HepG2 (cell line): ENCODE results near the gene PRUNE1. TPM values are rescaled to one million over a fixed set of nuclear protein-coding genes. Genes with fewer than 3 reads are reported as not detected.

Experiments
- CBX5 ChIP-seq: sonication (generic); formaldehyde crosslinking; IDR thresholded peaks from 2 replicates; pipeline ENCODE4 v1.4.0; 2020; ENCODE audit warnings: missing genetic modification reagents, borderline replicate concordance
- KLF9 ChIP-seq: IDR thresholded peaks from 2 replicates; pipeline ENCODE4 v1.6.1; 2016; ENCODE audit warnings: low read depth
- MED13 ChIP-seq: sonication (generic); formaldehyde crosslinking; IDR thresholded peaks from 2 replicates; pipeline ENCODE4 v1.5.0; 2020; ENCODE audit warnings: missing genetic modification reagents
- NFIC ChIP-seq: IDR thresholded peaks from 2 replicates; pipeline ENCODE4 v1.6.1; 2012; ENCODE audit warnings: mild to moderate bottlenecking, low read length, inconsistent platforms
- NFRKB ChIP-seq: fragments of 450-650 bp; IDR thresholded peaks from 2 replicates; pipeline ENCODE4 v1.6.1; 2017
- PAX8 ChIP-seq: sonication (generic); formaldehyde crosslinking; IDR thresholded peaks from 2 replicates; pipeline ENCODE4 v1.8.0; 2022; ENCODE audit warnings: mild to moderate bottlenecking, missing genetic modification reagents, borderline replicate concordance
- SAP130 ChIP-seq: IDR thresholded peaks from 2 replicates; pipeline ENCODE4 v1.6.1; 2016; ENCODE audit warnings: low read depth
- TGIF2 ChIP-seq: IDR thresholded peaks from 2 replicates; pipeline ENCODE4 v1.6.1; 2016; ENCODE audit warnings: control low read depth, missing compliant biosample characterization
- TP53 ChIP-seq: sonication (generic); formaldehyde crosslinking; conservative IDR thresholded peaks from 2 replicates; pipeline ENCODE4 v1.4.0; 2020; ENCODE audit warnings: missing genetic modification reagents
- ZFP36L1 ChIP-seq: sonication (generic); formaldehyde crosslinking; IDR thresholded peaks from 2 replicates; pipeline ENCODE4 v1.8.0; 2022; ENCODE audit warnings: mild to moderate bottlenecking, missing genetic modification reagents, moderate library complexity
- ZNF251 ChIP-seq: sonication (generic); formaldehyde crosslinking; IDR thresholded peaks from 2 replicates; pipeline ENCODE4 v1.9.0; 2021; ENCODE audit warnings: mild to moderate bottlenecking, missing genetic modification reagents
- ZNF720 ChIP-seq: sonication (generic); formaldehyde crosslinking; IDR thresholded peaks from 2 replicates; pipeline ENCODE4 v1.4.0; 2020; ENCODE audit warnings: missing genetic modification reagents
- ZNF724P ChIP-seq: sonication (generic); formaldehyde crosslinking; IDR thresholded peaks from 2 replicates; pipeline ENCODE4 v1.8.0; 2022; ENCODE audit warnings: missing genetic modification reagents, borderline replicate concordance
- ZNF781 ChIP-seq: sonication (generic); formaldehyde crosslinking; IDR thresholded peaks from 2 replicates; pipeline ENCODE4 v1.5.1; 2020; ENCODE audit warnings: borderline replicate concordance, mild to moderate bottlenecking, missing genetic modification reagents; ENCODE audit errors: not compliant biosample characterization
- polyA plus RNA-seq, 8 experiments: library from polyadenylated mRNA; depleted of rRNA in 3 of 8; stranded (reverse) in 7 of 8; unstranded in 1 of 8; fragments of >200 nt; fragmentation: Illumina TruSeq in 4 of 8; extraction: Trizol in 4 of 8; gene quantifications; 2 replicates each; pipeline versions ENCODE4 v1.2.1 to v1.2.3, GENCODE V29; 2011 to 2016; ENCODE audit warnings: low read depth in 4 of 8, missing spikeins in 1 of 8, mixed read lengths in 1 of 8; ENCODE audit not compliant: insufficient read depth in 1 of 8
- total RNA-seq, 5 experiments: library from RNA; depleted of rRNA; stranded (reverse); fragments of >200 nt; fragmentation: Illumina TruSeq; extraction: Trizol; gene quantifications; 2 replicates each; pipeline ENCODE4 v1.2.3, GENCODE V29; 2016; ENCODE audit warnings: low read depth in 1 of 5
- TF ChIP-seq, protein P1 (sequence below): sonication (generic); formaldehyde crosslinking; IDR thresholded peaks from 2 replicates; pipeline ENCODE4 v1.9.0; 2021; ENCODE audit warnings: missing genetic modification reagents, borderline replicate concordance
- TF ChIP-seq, protein P2 (sequence below): sonication (generic); formaldehyde crosslinking; IDR thresholded peaks from 2 replicates; pipeline ENCODE4 v1.5.0; 2020; ENCODE audit warnings: mild to moderate bottlenecking, low read depth, missing genetic modification reagents, borderline replicate concordance
- TF ChIP-seq, protein P3 (sequence below): sonication (generic); formaldehyde crosslinking; IDR thresholded peaks from 2 replicates; pipeline ENCODE4 v1.8.0; 2022; ENCODE audit warnings: missing genetic modification reagents, mild to moderate bottlenecking, moderate library complexity, borderline replicate concordance
- TF ChIP-seq, protein P4 (sequence below): sonication (generic); formaldehyde crosslinking; IDR thresholded peaks from 2 replicates; pipeline ENCODE4 v1.4.0; 2020; ENCODE audit warnings: missing genetic modification reagents
- TF ChIP-seq, protein P5 (sequence below): sonication (generic); formaldehyde crosslinking; conservative IDR thresholded peaks from 2 replicates; pipeline ENCODE4 v1.4.0; 2020; ENCODE audit warnings: missing genetic modification reagents
- TF ChIP-seq, protein P6 (sequence below): sonication (generic); formaldehyde crosslinking; IDR thresholded peaks from 2 replicates; pipeline ENCODE4 v1.9.0; 2022; ENCODE audit warnings: missing genetic modification reagents, mild to moderate bottlenecking, borderline replicate concordance

The PRUNE1 gene
- total and polyA plus RNA-seq, 2 of the 13 experiments (the other 11 are each of a cell fraction or from before 2014, with no cell fraction given), result 19.0 to 31.9 TPM

DNA sequence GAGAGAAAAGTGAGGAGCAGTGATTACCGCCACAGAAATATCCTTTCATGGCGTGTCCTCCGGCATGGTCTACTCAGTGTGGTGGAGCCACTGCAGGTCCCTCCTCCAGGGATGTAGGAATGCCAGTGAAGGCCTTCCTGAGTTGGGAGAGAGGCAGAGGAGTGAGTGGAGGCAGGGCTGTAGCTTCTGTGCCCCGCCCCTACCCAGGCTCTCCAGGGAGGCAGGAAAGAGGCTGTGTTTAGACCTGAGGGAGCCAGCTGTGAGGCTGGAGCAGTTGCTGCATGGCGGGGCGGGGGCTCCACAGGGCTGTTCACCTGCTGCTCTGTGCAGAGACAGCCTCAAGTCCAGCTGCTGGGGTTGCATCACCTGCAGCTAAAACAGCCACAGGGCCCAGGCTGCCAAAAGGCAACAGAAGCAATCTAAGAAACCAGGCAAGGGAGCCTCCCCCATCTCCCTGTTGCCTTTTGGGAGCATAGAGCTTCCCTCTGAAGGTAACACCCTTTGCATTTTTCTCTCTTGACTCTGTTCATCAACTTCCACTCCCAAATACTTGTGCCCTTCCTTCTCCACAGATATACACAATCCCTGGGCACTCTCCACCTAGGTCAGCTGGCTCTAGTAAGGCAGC, 27.0 kb upstream of the PRUNE1 start (continued):
- TF ChIP-seq CBX5 (CRISPR knock-in tag) (peak; percentile 20; the same call in 1 of the 2 replicates), TP53 (CRISPR knock-in tag) (no peak), PAX8 (CRISPR knock-in tag) (no peak), ZNF724P (CRISPR knock-in tag) (0 out of 2 replicates have a peak, but pooled peaks have one; percentile 24), SAP130 (peak; percentile 68), ZNF720 (CRISPR knock-in tag) (no peak), KLF9 (CRISPR knock-in tag) (no peak), TGIF2 (CRISPR knock-in tag) (peak; percentile 19; the same call in 1 of the 2 replicates), ZNF781 (CRISPR knock-in tag) (no peak), ZNF251 (no peak), MED13 (CRISPR knock-in tag) (no peak), NFIC (peak; percentile 36; the same call in 1 of the 2 replicates), ZFP36L1 (CRISPR knock-in tag) (no peak), NFRKB (no peak)
- TF ChIP-seq, protein P1, sequence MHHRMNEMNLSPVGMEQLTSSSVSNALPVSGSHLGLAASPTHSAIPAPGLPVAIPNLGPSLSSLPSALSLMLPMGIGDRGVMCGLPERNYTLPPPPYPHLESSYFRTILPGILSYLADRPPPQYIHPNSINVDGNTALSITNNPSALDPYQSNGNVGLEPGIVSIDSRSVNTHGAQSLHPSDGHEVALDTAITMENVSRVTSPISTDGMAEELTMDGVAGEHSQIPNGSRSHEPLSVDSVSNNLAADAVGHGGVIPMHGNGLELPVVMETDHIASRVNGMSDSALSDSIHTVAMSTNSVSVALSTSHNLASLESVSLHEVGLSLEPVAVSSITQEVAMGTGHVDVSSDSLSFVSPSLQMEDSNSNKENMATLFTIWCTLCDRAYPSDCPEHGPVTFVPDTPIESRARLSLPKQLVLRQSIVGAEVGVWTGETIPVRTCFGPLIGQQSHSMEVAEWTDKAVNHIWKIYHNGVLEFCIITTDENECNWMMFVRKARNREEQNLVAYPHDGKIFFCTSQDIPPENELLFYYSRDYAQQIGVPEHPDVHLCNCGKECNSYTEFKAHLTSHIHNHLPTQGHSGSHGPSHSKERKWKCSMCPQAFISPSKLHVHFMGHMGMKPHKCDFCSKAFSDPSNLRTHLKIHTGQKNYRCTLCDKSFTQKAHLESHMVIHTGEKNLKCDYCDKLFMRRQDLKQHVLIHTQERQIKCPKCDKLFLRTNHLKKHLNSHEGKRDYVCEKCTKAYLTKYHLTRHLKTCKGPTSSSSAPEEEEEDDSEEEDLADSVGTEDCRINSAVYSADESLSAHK (CRISPR knock-in tag), result no peak
- TF ChIP-seq, protein P2, sequence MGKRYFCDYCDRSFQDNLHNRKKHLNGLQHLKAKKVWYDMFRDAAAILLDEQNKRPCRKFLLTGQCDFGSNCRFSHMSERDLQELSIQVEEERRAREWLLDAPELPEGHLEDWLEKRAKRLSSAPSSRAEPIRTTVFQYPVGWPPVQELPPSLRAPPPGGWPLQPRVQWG (CRISPR knock-in tag), result no peak
- TF ChIP-seq, protein P3, sequence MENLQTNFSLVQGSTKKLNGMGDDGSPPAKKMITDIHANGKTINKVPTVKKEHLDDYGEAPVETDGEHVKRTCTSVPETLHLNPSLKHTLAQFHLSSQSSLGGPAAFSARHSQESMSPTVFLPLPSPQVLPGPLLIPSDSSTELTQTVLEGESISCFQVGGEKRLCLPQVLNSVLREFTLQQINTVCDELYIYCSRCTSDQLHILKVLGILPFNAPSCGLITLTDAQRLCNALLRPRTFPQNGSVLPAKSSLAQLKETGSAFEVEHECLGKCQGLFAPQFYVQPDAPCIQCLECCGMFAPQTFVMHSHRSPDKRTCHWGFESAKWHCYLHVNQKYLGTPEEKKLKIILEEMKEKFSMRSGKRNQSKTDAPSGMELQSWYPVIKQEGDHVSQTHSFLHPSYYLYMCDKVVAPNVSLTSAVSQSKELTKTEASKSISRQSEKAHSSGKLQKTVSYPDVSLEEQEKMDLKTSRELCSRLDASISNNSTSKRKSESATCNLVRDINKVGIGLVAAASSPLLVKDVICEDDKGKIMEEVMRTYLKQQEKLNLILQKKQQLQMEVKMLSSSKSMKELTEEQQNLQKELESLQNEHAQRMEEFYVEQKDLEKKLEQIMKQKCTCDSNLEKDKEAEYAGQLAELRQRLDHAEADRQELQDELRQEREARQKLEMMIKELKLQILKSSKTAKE, result no peak
- TF ChIP-seq, protein P4, sequence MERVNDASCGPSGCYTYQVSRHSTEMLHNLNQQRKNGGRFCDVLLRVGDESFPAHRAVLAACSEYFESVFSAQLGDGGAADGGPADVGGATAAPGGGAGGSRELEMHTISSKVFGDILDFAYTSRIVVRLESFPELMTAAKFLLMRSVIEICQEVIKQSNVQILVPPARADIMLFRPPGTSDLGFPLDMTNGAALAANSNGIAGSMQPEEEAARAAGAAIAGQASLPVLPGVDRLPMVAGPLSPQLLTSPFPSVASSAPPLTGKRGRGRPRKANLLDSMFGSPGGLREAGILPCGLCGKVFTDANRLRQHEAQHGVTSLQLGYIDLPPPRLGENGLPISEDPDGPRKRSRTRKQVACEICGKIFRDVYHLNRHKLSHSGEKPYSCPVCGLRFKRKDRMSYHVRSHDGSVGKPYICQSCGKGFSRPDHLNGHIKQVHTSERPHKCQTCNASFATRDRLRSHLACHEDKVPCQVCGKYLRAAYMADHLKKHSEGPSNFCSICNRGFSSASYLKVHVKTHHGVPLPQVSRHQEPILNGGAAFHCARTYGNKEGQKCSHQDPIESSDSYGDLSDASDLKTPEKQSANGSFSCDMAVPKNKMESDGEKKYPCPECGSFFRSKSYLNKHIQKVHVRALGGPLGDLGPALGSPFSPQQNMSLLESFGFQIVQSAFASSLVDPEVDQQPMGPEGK (CRISPR knock-in tag), result peak; percentile 80; the same call in 1 of the 2 replicates
- TF ChIP-seq, protein P5, sequence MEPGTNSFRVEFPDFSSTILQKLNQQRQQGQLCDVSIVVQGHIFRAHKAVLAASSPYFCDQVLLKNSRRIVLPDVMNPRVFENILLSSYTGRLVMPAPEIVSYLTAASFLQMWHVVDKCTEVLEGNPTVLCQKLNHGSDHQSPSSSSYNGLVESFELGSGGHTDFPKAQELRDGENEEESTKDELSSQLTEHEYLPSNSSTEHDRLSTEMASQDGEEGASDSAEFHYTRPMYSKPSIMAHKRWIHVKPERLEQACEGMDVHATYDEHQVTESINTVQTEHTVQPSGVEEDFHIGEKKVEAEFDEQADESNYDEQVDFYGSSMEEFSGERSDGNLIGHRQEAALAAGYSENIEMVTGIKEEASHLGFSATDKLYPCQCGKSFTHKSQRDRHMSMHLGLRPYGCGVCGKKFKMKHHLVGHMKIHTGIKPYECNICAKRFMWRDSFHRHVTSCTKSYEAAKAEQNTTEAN (CRISPR knock-in tag), result 0 out of 2 replicates have a peak, but pooled peaks have one; percentile 7
- TF ChIP-seq, protein P6, sequence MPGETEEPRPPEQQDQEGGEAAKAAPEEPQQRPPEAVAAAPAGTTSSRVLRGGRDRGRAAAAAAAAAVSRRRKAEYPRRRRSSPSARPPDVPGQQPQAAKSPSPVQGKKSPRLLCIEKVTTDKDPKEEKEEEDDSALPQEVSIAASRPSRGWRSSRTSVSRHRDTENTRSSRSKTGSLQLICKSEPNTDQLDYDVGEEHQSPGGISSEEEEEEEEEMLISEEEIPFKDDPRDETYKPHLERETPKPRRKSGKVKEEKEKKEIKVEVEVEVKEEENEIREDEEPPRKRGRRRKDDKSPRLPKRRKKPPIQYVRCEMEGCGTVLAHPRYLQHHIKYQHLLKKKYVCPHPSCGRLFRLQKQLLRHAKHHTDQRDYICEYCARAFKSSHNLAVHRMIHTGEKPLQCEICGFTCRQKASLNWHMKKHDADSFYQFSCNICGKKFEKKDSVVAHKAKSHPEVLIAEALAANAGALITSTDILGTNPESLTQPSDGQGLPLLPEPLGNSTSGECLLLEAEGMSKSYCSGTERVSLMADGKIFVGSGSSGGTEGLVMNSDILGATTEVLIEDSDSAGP, result peak; percentile 5; the same call in 1 of the 2 replicates
